Naive thymus-derived CD8-positive, alpha-beta T cell (primary cell): ENCODE results near the gene VIT. TPM values are rescaled to one million over a fixed set of nuclear protein-coding genes. Genes with fewer than 3 reads are reported as not detected.

Experiments
- ATAC-seq, 2 donors: fragments of 150-1000 bp; cut with Tn5 transposase in 1 of 2; sonication (Bioruptor Pico), chemical (Tn5 transposase) in 1 of 2; 1 replicate in 1 of 2; 2 replicates in 1 of 2; pipeline ENCODE4 v1.10.0; 2021; ENCODE audit warnings: mild to moderate bottlenecking in 2 of 2, moderate library complexity in 2 of 2
- POLR2A ChIA-PET: fragments of 350-600 bp; sonication (Branson Sonifier 250); formaldehyde crosslinking; loops from one replicate; lab custom pipeline; 2021; ENCODE audit warnings: antibody characterized with exemption; lab: Charles Lee
- DNase-seq, 10 donors: peaks; one replicate each; pipeline versions ENCODE4 v3.0.0 to v3.0.0-alpha.2; 2020 to 2022
- H3K27ac Mint-ChIP-seq, 10 donors: one replicate each; pipeline ENCODE4 v1.8.0; 2020 to 2022; ENCODE audit warnings: mild to moderate bottlenecking in 10 of 10, mixed read lengths in 10 of 10, moderate library complexity in 4 of 10, inconsistent platforms in 1 of 10
- H3K27me3 Mint-ChIP-seq, 5 donors: one replicate each; pipeline ENCODE4 v1.8.0; 2021 to 2022; ENCODE audit warnings: mixed read lengths in 5 of 5
- H3K36me3 Mint-ChIP-seq, 3 donors: one replicate each; pipeline ENCODE4 v1.8.0; 2020 to 2022; ENCODE audit warnings: mixed read lengths in 3 of 3, mild to moderate bottlenecking in 2 of 3, inconsistent platforms in 1 of 3
- H3K4me1 Mint-ChIP-seq, 4 donors: one replicate each; pipeline ENCODE4 v1.8.0; 2021 to 2022; ENCODE audit warnings: mixed read lengths in 4 of 4
- H3K4me3 Mint-ChIP-seq, 10 donors: one replicate each; pipeline ENCODE4 v1.8.0; 2020 to 2022; ENCODE audit warnings: mild to moderate bottlenecking in 10 of 10, mixed read lengths in 10 of 10, moderate library complexity in 6 of 10, inconsistent platforms in 1 of 10
- H3K9me3 Mint-ChIP-seq, 9 donors: one replicate each; pipeline ENCODE4 v1.8.0; 2020 to 2022; ENCODE audit warnings: mixed read lengths in 9 of 9, mild to moderate bottlenecking in 3 of 9, inconsistent platforms in 1 of 9, moderate library complexity in 1 of 9
- polyA plus RNA-seq, 3 donors: library from polyadenylated mRNA; unstranded; fragments of 300-500 nt; fragmentation: Illumina TruSeq; gene quantifications; one replicate each; pipeline ENCODE4 v1.2.3, GENCODE V29; 2021
- total RNA-seq, 8 experiments: library from RNA in 2 of 8; stranded (reverse) in 2 of 8; gene quantifications; one replicate each; pipeline ENCODE4 v1.2.3 and lab custom pipeline; 2021 to 2026

Gene VIT
- total and polyA plus RNA-seq, 5 experiments from 2014 or later: 0.50 TPM; not detected in 4

DNA sequence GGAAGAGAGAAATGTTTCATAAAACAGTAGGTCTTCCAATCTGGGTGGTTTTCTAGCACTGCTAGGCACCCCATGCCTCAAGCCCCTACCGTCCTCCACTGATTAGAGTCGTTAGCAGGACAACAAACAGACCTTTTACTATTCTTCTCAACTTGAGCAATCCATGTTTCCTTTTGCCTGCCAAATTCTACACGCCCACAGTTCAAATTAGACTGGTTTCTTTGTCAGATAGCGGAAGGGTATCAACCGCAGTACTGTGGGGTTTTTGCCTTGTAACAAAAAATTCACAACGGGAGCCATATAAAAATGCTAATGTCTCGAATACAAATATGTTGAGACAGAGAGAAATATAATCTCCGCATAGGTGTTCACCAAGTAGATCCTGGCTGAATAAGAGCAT lies 59.9 kb downstream of the VIT start:
- DNase-seq (no peak), ATAC-seq (no peak)
- POLR2A ChIA-PET: no interaction called here
- Mint-ChIP-seq H3K9me3 (no peaks in the 10 kb centered on the region), H3K4me1 (no peaks in the 10 kb centered on the region), H3K4me3 (no peak overlapping the region), H3K27ac (no peak overlapping the region), H3K27me3 (peaks cover 9 to 25% (median 12%) of the 10 kb centered on the region in 5 donors), H3K36me3 (no peaks in the 10 kb centered on the region)

DNA sequence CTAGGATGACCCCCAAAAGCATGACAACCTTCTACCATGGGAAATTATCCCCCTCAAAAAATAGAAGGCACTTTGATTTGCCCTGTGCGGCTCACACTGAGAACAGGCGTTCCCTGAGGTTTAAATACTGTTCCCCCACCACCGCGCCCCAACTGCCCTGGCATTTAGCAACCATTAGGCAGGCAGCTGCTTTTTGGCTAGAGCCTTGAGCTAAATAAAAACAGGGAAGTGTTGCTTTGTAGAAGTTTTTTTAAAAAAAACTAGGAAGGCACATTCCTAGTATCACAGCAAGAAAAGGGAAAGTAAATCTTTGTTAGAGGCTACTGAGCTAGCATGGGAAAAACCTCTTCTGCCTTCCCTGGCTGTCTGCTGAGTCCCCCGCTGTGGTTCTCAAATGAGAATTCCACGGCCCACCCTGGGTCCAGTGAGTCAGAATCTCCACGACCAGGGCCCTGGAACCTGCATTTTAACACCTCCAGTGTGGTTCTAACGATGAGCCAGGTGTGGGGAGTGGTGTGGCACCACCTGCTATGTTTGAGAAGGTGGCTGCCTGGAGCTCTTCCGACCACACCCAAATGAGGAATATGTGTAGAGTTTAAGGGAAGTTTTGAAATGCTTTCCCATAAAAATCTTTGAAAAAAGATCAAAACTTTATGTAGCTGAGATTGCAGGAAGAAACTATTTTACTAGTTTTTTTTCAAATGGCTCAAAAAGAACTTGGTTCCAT lies 66.4 kb downstream of the VIT start:
- ATAC-seq: no peak
- no peaks in the 10 kb centered on the region for H3K4me1 Mint-ChIP-seq
- POLR2A ChIA-PET: no interaction called here

DNA sequence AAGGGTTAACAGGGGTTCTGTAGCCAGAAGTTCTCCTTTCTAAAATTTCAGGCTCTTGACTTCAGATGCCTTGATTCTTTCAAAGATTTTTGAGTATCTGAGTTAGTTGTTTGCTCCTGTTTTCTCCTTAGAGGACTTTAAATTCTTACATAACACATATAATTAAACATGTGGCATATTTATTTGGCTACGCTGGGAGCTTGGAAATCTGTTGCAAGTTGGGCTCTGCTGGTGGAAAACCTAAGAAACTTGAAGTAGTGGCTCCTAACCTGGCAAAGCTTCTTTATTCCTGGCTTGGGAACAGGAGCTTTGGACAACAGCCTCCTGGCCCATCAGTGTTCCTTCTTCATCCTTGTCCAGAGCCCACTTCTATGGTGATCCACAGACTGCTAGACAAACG lies 72.6 kb downstream of the VIT start:
- DNase-seq: no peak
- no peaks in the 10 kb centered on the region for H3K4me1 Mint-ChIP-seq
- H3K27ac Mint-ChIP-seq: no peak overlapping the region
- POLR2A ChIA-PET: no interaction called here
- peaks cover 2 to 26% (median 6%) of the 10 kb centered on the region in 5 donors for H3K27me3 Mint-ChIP-seq
- H3K9me3 Mint-ChIP-seq: peaks cover 0 to 10% (median 0%) of the 10 kb centered on the region in 9 donors
- no peak for ATAC-seq
- H3K36me3 Mint-ChIP-seq: peaks cover 0 to 7% (median 0%) of the 10 kb centered on the region in 3 donors
- no peak overlapping the region for H3K4me3 Mint-ChIP-seq

More for the DNA sequence above, 66.4 kb downstream of the VIT start:
- H3K27me3 Mint-ChIP-seq: peaks cover 0 to 30% (median 5%) of the 10 kb centered on the region in 5 donors
- peaks cover 0 to 7% (median 0%) of the 10 kb centered on the region in 3 donors for H3K36me3 Mint-ChIP-seq
- no peak for DNase-seq
- H3K9me3 Mint-ChIP-seq: peaks cover 0 to 10% (median 0%) of the 10 kb centered on the region in 9 donors
- no peak overlapping the region for H3K4me3 Mint-ChIP-seq
- H3K27ac Mint-ChIP-seq: no peak overlapping the region

DNA sequence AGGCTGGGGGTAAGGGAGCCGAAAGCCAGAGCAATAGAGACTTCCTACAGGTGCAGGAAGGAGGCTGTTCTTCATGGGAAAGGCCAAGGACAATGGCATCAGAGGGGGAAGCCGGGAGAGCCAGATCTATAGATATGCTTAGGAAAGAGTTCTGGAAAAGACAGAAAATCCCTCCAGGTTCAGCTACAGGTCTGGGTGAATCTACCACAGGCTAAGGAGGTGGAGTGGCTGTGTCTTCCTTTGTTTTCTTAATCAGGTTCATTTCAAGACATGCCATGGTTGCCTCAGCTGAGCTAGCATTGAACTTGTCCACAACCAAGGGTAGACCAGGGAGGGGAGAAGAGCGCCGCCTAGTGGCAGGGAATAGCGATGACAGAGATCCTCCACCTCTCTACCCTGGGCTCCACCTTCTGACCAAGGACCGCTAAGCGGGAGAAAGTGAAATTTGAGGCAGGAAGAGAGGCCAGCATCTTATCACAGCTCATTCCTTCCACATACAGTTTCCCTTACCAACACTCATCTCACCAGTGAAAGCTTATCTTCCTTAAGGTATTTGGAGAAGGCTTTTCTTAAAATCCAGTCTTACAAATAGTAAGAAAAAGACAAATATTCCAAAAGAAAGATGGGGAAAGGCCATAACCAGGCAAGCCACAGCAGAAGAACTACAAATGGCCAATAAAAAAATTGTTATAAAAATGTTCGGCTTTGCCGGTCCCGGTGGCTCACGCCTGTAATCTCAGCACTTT lies 74.2 kb downstream of the VIT start:
- H3K4me1 Mint-ChIP-seq: no peaks in the 10 kb centered on the region
- H3K27ac Mint-ChIP-seq: peak overlapping the region in 1 of 10 donors; percentile 9
- no peak overlapping the region for H3K4me3 Mint-ChIP-seq
- DNase-seq (peak in 5 of 10 donors; percentile 5 to 21 (median 9)), ATAC-seq (no peak)
- no peaks in the 10 kb centered on the region for H3K9me3 Mint-ChIP-seq
- POLR2A ChIA-PET: no interaction called here
- H3K27me3 Mint-ChIP-seq: peaks cover 0 to 10% (median 7%) of the 10 kb centered on the region in 5 donors
- H3K36me3 Mint-ChIP-seq: no peaks in the 10 kb centered on the region

DNA sequence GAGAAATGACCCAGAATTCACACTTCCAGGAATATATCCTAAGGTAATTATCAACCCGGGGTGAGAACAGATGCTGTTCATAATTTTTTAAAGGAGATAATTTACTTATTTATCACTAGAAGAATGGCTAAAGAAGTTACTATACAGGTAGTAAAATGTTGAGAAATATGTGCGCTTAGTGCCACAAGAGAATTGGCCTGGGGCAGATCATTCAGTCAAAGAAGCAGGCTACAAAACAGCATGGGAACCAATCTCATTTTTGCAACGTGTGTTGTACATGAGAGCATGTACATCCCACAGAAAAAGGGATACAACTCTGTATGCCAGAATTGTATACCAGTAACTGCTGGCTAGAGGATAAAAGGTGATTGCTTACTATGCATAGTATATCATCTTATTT lies 75.2 kb downstream of the VIT start:
- DNase-seq: no peak
- Mint-ChIP-seq H3K27me3 (peaks cover 0 to 10% (median 7%) of the 10 kb centered on the region in 5 donors), H3K4me1 (no peaks in the 10 kb centered on the region), H3K36me3 (no peaks in the 10 kb centered on the region), H3K4me3 (no peak overlapping the region), H3K27ac (no peak overlapping the region), H3K9me3 (no peaks in the 10 kb centered on the region)
- POLR2A ChIA-PET: no interaction called here
- ATAC-seq: no peak

DNA sequence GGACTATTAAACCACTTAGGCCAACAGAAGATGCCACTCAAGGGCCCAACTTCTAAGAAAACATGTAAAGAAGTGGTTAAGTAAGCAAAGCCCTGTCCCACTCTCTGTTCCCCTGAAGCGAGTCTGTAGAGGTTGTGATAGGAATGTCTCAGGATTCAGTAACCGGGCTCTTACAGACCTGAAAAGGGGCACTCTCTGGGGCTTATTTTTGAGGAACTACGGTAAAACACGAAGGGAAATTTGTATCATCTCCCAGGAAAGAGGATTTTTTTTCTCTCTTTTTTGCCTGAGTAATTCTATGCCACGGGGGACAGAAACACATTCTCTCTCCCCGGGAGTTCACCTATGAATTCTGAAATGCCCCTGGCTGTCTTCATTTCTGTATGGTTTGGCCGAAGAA lies 77.4 kb downstream of the VIT start:
- Mint-ChIP-seq H3K4me1 (no peaks in the 10 kb centered on the region), H3K27me3 (peaks cover 0 to 10% (median 7%) of the 10 kb centered on the region in 5 donors), H3K4me3 (no peak overlapping the region), H3K27ac (no peak overlapping the region), H3K36me3 (no peaks in the 10 kb centered on the region), H3K9me3 (no peaks in the 10 kb centered on the region)
- ATAC-seq (no peak), DNase-seq (no peak)
- POLR2A ChIA-PET: no interaction called here

DNA sequence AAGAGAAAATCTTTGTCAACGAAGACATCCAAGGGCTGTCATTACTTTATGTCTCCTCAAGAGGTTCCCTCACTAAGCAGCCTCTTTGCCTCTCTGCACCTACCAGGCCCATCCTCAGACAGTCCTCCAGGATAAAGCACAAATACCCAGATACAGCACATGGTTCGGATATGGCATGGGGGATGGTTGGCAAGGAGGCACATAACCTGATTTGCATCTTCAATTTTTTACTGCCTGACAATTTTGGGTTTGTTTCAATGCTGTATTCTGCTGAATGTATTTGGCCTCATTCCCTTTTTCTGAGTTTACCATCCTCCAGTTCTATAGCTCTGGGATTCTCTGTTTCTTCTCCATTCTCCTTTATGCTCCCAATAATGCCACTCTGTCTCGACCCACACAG lies 78.8 kb downstream of the VIT start:
- DNase-seq: no peak
- no peaks in the 10 kb centered on the region for H3K4me1 Mint-ChIP-seq
- POLR2A ChIA-PET: no interaction called here
- no peaks in the 10 kb centered on the region for H3K9me3 Mint-ChIP-seq
- H3K36me3 Mint-ChIP-seq: no peaks in the 10 kb centered on the region
- H3K27me3 Mint-ChIP-seq: peaks cover 0 to 5% (median 4%) of the 10 kb centered on the region in 5 donors
- no peak for ATAC-seq
- no peak overlapping the region for H3K4me3 Mint-ChIP-seq
- H3K27ac Mint-ChIP-seq: peak overlapping the region in 2 of 10 donors; percentile 5 to 6

DNA sequence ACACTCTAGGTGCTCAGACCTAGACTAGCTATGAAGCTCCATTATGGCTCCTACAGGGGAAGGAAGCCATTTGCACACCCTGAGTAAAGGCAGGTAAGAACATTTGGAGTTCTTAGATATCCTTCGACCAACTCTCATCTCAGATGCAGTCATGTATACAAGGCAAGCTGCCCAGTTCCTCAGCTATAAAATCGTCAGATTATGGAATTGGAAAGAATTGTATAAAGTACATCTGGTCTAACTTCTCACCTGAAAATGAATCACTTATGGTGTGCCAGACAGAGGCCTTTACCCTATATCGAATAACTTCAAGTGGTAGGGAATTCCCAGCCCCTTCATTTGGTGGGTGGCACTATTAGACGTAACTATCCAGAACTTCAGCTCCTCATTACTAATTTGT lies 79.3 kb downstream of the VIT start:
- Mint-ChIP-seq H3K27ac (peak overlapping the region in 2 of 10 donors; percentile 5 to 6), H3K36me3 (no peaks in the 10 kb centered on the region), H3K4me3 (no peak overlapping the region), H3K27me3 (peaks cover 0 to 3% (median 0%) of the 10 kb centered on the region in 5 donors), H3K9me3 (no peaks in the 10 kb centered on the region), H3K4me1 (no peaks in the 10 kb centered on the region)
- no peak for DNase-seq
- POLR2A ChIA-PET: no interaction called here
- ATAC-seq: no peak

DNA sequence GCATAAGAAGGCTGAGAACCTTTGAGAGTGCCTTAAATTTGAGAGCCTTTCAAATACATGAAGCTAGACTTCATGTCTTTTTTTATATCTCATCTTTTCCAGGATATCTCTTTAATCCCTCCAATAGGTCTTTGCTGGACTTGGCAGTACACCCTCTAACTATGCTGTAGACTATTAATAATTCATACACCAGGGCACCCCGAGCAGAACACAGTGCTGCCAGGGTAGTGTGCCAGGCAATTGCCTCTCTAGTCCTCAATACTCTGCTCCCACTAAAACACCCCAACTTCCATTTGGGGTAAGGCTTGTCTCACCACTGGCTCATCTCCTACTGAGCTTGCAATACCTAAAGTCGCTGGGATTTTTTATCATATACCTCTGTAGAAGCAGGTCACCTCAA lies 80.8 kb downstream of the VIT start:
- POLR2A ChIA-PET: no interaction called here
- H3K36me3 Mint-ChIP-seq: no peaks in the 10 kb centered on the region
- no peak for ATAC-seq
- no peak overlapping the region for H3K4me3 Mint-ChIP-seq
- DNase-seq: no peak
- no peak overlapping the region for H3K27ac Mint-ChIP-seq
- peaks cover 0 to 6% (median 3%) of the 10 kb centered on the region in 5 donors for H3K27me3 Mint-ChIP-seq
- no peaks in the 10 kb centered on the region for H3K9me3 Mint-ChIP-seq
- H3K4me1 Mint-ChIP-seq: no peaks in the 10 kb centered on the region

DNA sequence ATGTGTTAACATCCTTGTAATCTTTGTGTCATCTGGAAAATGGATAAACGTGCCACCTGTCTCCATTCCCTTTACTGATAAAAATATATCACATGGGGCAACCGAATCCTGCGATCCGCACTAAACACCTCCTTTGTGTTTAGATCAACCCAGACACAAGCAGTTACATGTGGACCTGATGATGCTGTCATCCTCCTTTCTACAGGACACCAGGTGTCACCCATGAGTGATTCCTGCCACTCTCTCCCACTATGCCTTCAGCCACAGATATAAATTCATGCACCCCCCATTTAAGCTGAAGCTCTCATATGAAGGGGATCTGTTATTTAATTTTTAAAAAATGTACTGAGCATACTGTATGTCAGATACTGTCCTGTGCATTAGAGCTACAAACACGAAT lies 81.3 kb downstream of the VIT start:
- ATAC-seq (no peak), DNase-seq (no peak)
- no peak overlapping the region for H3K4me3 Mint-ChIP-seq
- no peak overlapping the region for H3K27ac Mint-ChIP-seq
- peaks cover 0 to 9% (median 3%) of the 10 kb centered on the region in 5 donors for H3K27me3 Mint-ChIP-seq
- H3K4me1 Mint-ChIP-seq: no peaks in the 10 kb centered on the region
- no peaks in the 10 kb centered on the region for H3K36me3 Mint-ChIP-seq
- H3K9me3 Mint-ChIP-seq: no peaks in the 10 kb centered on the region
- POLR2A ChIA-PET: no interaction called here

DNA sequence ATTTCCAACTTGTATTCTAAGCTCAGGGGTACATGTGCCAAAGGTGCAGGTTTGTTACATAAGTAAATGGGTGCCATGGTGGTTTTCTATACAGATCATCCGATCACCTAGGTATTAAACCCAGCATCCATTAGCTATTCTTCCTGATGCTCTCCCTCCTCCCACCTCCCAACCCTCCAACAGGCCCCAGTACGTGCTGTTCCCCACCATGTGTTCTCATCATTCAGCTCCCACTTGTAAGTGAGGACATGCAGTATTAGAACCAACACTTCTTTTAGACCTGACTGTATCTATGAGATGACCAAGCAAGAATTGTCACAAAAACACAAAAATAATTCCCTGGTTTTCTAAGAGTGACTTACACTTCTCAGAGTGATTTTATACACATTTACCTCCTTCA lies 83.0 kb downstream of the VIT start:
- DNase-seq: no peak
- H3K9me3 Mint-ChIP-seq: no peaks in the 10 kb centered on the region
- no peak for ATAC-seq
- peaks cover 0 to 13% (median 9%) of the 10 kb centered on the region in 5 donors for H3K27me3 Mint-ChIP-seq
- no peak overlapping the region for H3K4me3 Mint-ChIP-seq
- no peak overlapping the region for H3K27ac Mint-ChIP-seq
- H3K4me1 Mint-ChIP-seq: no peaks in the 10 kb centered on the region
- no peaks in the 10 kb centered on the region for H3K36me3 Mint-ChIP-seq
- POLR2A ChIA-PET: no interaction called here

DNA sequence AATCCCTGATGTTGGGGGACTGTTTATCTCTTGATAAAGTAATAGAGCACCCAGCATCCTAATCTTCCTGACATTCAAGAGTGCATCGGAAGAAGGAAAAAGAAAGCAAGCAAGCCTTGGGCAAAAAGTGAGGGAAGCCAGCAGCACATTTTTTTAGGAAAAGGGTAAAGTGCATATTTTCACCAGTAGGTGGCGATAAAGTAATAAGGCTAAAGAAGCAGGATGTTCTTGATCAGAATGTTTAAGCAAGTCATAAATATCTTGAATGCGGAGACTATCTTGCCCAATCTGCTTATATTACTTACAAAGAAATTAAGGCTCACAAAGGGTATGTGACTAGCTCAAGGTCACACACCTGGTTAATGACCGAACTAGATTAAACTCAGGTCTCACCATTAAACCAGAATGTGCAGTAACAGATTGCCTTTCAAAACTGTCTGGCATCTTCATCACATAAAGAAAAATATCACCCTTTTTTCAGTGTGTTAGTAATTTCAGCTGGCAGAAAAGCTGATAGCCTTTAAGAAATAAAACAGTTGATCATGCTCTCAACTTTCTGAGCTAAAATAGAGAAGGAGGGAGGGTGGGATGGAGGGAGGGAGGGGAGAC lies 83.8 kb downstream of the VIT start:
- Mint-ChIP-seq H3K4me1 (peaks cover 0 to 4% (median 0%) of the 10 kb centered on the region in 4 donors), H3K27ac (no peak overlapping the region), H3K27me3 (peaks cover 0 to 13% (median 9%) of the 10 kb centered on the region in 5 donors), H3K4me3 (no peak overlapping the region), H3K9me3 (no peaks in the 10 kb centered on the region), H3K36me3 (no peaks in the 10 kb centered on the region)
- DNase-seq: peak in 4 of 10 donors; percentile 3 to 61 (median 48)
- ATAC-seq: no peak
- POLR2A ChIA-PET: no interaction called here
